ENCODE data around the gene ALDH1L2.
"Not testable (repeated sequence)": the region's sequence is repeated elsewhere in the genome, so short reads cannot be mapped to it uniquely, and the experiment has no call there.

ALDH1L2 gene

DNA sequence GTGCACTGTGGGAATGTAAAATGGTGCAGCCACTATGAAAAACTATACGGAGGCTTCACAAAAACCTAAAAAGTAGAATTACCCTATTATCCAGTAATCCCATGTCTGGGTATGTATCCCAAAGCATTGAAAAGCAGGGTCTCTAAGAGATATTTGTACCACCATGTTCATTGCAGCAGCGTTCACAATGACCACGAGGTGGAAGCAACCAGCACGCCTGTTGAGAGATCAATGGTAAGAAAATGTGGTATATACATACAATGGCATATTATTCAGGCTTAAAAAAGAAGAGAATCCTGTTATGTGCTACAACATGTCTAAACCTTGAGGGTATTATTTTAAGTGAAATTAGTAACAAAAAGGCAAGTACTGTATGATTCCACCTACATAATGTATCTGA, 99.1 kb downstream of the ALDH1L2 start:
- no peak for DNase-seq (ENCODE audit: low read depth, low spot score)

DNA sequence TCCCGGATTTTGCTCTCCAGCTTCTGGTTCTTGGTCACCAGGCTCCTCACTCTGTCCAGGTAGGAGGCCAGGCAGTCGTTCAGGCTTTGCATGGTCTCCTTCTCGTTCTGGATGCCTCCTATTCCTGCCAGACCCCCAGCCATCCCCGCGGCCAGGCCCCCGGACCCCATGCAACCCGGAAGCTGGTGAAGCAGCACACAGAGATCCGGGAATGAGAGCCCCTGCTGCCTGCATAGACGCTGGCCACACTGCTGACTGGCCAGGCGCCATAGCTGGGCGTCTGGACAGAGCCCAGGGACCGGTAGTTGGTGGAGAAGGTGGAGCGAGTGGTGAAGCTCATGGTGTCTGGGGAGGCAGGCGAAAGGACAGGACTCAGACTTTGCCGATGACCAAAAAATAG, 106.6 kb downstream of the ALDH1L2 start:
- DNase-seq (ENCODE audit: low read depth, low spot score): not testable (repeated sequence)

DNA sequence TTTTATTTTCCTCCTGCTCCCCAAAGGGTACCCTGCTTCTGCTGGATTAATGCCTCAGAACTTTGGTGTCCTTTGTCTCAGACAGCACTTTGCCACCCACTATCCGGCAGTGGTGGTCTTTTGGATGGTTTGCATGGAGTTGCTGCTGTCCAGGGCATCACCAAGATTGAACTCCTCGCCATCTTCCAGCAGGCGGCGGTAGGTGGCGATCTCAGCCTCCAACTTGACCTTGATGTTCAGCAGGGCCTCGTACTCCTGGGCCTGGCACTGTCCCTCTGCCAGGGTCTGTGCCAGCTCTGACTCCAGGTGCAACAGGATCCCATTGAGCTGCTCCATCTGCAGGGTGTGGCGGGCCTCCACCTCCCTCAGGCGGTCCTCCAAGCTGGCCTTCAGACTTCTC, 107.6 kb downstream of the ALDH1L2 start:
- DNase-seq (ENCODE audit: low read depth, low spot score): no peak

DNA sequence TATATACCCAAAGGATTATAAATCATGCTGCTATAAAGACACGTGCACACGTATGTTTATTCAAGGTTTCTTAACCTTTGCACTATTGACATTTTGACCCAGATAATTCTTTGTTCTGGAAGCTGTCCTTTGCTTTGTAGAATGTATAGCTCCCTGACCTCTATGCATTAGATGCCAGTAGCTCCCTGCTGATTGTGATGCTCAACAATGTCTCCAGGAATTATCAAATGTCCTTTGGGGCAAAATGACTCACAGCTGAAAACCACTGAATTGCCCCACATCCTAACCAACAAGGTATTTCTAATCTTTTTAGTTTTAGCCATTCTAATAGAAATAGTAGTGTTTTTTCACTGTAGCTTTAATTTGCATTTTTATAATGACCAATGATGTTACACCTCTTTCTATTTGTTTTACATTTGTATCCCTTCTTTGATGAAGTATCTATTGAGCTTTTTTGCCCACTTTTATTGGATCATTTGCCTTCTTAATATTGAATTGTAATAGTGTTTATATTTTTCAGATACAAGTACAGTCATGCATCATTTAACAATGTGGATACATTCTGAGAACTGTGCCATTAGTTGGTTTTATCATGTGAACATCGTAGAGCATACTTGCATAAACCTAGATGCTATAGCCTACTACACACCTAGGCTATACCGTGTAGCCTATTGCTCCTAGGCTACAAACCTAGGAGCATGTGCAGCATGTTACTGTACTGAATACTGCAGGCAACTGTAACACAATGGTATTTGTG, 108.5 kb downstream of the ALDH1L2 start:
- DNase-seq (ENCODE audit: low read depth, low spot score): peak; percentile 16

DNA sequence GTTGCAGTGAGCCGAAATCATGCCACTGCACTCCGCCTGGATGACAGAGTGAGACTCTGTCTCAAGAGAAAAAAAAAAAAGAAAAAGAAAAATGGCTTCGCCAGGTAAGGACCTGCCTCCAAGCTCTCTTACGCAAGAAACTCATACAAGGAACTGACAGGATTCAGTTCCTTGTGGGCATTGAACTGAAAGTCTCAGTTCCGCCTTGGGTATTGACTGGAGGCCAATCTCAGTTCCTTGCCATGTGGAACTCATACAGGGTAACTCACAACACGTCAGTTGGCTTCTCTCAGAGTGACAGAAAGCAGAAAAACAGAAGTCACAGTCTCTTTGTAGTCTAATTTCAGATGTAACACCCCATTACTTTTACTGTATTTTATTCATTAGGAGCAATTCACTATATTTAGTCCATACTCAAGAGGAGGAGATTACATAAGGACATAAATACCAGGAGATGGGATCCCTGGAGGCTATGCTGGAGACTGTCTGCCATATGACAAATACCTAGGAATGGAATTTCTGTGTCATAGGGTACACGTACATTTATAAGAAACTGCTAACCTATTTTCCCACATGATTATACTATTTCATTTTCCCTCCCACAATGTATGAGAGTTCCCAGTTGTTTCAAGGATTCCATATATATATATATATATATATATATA, 109.5 kb downstream of the ALDH1L2 start:
- DNase-seq (ENCODE audit: low read depth, low spot score): no peak

DNA sequence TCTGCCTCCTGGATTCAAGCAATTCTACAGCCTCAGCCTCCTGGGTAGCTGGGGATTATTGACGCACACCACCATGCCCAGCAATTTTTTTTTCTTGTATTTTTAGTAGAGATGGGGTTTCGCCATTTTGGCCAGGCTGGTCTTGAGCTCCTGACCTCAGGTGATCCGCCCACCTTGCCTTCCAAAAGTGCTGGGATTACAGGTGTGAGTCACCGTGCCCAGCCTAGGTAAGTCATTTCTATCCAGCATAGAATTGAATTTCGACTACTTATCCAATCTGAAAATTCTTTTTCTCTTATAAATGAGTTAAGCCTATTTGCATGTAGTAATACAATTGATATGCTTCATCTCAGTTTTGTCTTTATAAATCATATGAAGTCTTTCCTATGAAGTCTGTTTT, 111.0 kb downstream of the ALDH1L2 start:
- no peak for DNase-seq (ENCODE audit: low read depth, low spot score)

DNA sequence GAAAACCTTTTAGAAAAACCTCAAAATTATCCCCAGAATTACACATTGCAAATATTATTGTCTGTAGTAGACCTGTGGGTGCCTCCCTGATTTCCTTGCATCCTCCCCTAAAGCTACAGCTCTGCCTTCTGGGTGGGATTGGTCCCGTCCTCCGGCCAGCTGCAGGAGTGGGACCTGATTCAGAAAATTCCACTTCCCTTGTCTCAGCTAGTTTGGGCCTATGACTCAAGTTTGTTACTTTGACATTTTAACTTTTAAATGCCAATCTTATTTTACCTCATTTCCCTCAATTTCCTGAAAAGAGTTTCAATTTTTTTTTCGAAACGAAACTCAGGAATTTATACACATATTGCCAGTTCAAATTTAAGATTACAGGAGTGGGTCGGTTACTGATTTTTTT, 113.0 kb downstream of the ALDH1L2 start:
- DNase-seq (ENCODE audit: low read depth, low spot score): no peak

All from astrocyte of the hippocampus (primary cell).